Thyroid gland (tissue), 4 donors: ENCODE data around the gene CYP46A1. TPM values are rescaled to one million over a fixed set of nuclear protein-coding genes. Genes with fewer than 3 reads are reported as not detected.
A peak's percentile ranks its signal among the peaks of the same experiment; 100 is the strongest.

Experiments used
- DNase-seq, 2 donors: peaks; one replicate each; pipeline ENCODE4 v3.0.0-alpha.2; 2019
- H3K27ac ChIP-seq, 3 donors: fragments of 200-600 bp; sonication (generic); 1 replicate in 2 of 3; 2 replicates in 1 of 3; pipeline ENCODE4 v1.5.1; 2016 to 2019; ENCODE audit warnings: mild to moderate bottlenecking in 1 of 3, moderate library complexity in 1 of 3
- H3K27me3 ChIP-seq: fragments of 200-600 bp; sonication (generic); one replicate; pipeline ENCODE4 v1.5.1; 2019
- H3K36me3 ChIP-seq, 2 donors: fragments of 200-600 bp; sonication (generic); one replicate each; pipeline ENCODE4 v1.5.1; 2016 to 2019
- H3K4me1 ChIP-seq, 2 donors: fragments of 200-600 bp; sonication (generic); one replicate each; pipeline ENCODE4 v1.5.1; 2017 to 2019
- H3K4me3 ChIP-seq, 3 donors: fragments of 200-600 bp; sonication (generic); replicated peaks in 1 of 3; 1 replicate in 2 of 3; 2 replicates in 1 of 3; pipeline ENCODE4 v1.5.1; 2016; ENCODE audit warnings: mild to moderate bottlenecking in 1 of 3
- H3K9me3 ChIP-seq: fragments of 200-600 bp; sonication (generic); one replicate; pipeline ENCODE4 v1.5.1; 2017
- CTCF ChIP-seq, 6 experiments: fragments of 200-600 bp in 3 of 6; fragments of 450-650 bp in 3 of 6; sonication (generic) in 3 of 6; IDR thresholded peaks; one replicate each; pipeline ENCODE4 v1.5.1; 2016 to 2019; ENCODE audit warnings: antibody characterized with exemption in 6 of 6, mild to moderate bottlenecking in 2 of 6, inconsistent platforms in 1 of 6, moderate library complexity in 1 of 6
- POLR2A ChIP-seq, 2 donors: fragments of 450-650 bp; IDR thresholded peaks; one replicate each; pipeline ENCODE4 v1.6.1; 2017; ENCODE audit warnings: antibody characterized with exemption in 2 of 2, mild to moderate bottlenecking in 2 of 2, moderate library complexity in 1 of 2
- WGBS, 2 donors: methylation state at CpG; one replicate each; pipeline ENCODE4 v1.1.5; 2017; 5-methylcytosine and 5-hydroxymethylcytosine counted together
- intact Hi-C: fragments of 100-400 bp; cut with DNase I; formaldehyde crosslinking; loops from one replicate; pipeline ENCODE4 v1.15.1; 2023
- total RNA-seq, 4 donors: library from RNA; depleted of rRNA; stranded (reverse); fragments of >200 nt; gene quantifications; one replicate each; pipeline ENCODE4 v1.2.3, GENCODE V29; 2016

The CYP46A1 gene
- total RNA-seq, 4 donors from 2014 or later, result 0.54 to 5.2 (median 1.5) TPM

GRCh38 chr14:99749763-99750715 lies 65.9 kb downstream of the CYP46A1 start:
- intact Hi-C loops, result no loop called here
- no peaks in the 10 kb centered on the region for H3K9me3 ChIP-seq
- no peaks in the 10 kb centered on the region for H3K36me3 ChIP-seq
- H3K27me3 ChIP-seq, result no peaks in the 10 kb centered on the region
- H3K4me3 ChIP-seq, result no peak overlapping the region
- TF ChIP-seq CTCF (IDR thresholded peaks at IDR 0.05), result no peak
- no peak for TF ChIP-seq POLR2A (IDR thresholded peaks at IDR 0.05)
- DNase-seq, result no peak
- 43 to 63% methylated on average over 18 to 22 of the region's 23 CpGs for WGBS, 2 donors
- H3K27ac ChIP-seq, result no peak overlapping the region
- H3K4me1 ChIP-seq, result peaks cover 7 to 44% of the 10 kb centered on the region in 2 donors

DNA sequence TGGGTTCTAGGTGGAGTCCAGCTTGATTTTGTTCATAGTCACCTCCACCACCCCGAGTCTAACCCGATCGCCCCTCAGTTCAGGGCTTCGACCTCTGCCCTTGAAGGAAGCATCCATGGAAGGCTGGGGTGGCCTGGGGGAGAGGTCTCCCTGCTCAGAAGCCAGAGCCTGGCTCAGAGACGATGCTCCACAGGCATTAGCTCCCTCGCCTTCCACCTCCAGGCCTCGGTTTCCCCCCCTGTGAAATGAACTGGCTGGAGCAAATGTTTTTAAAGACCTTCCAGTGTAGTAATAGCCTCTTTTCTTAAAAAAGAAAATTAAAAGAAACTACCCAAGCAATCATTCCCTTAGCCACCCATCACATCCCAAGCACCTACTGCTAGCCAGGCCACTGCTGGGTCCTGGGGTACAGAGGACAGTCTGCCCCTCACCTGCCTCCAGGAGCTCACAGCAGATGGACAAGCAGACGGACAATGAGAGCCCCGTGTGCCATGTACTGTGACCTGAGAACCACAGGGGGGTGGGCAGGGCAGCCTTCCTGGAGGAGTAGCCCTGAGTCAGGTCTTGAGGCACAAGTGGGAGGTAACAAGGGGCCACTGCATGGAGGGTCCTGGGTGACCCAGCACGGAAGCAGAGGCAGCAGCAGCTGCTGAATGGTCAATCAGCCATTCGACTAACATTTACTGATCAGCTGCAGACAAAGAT lies 66.8 kb downstream of the CYP46A1 start:
- 91 to 99% methylated on average over 11 of the region's 11 CpGs for WGBS, 2 donors
- Histone ChIP-seq H3K4me3 (no peak overlapping the region), H3K36me3 (no peaks in the 10 kb centered on the region), H3K9me3 (no peaks in the 10 kb centered on the region), H3K27ac (no peak overlapping the region), H3K27me3 (no peaks in the 10 kb centered on the region), H3K4me1 (peaks cover 7 to 43% of the 10 kb centered on the region in 2 donors)
- intact Hi-C loops, result no loop called here
- TF ChIP-seq CTCF (IDR thresholded peaks at IDR 0.05), result no peak
- TF ChIP-seq POLR2A (IDR thresholded peaks at IDR 0.05), result no peak
- no peak for DNase-seq

DNA sequence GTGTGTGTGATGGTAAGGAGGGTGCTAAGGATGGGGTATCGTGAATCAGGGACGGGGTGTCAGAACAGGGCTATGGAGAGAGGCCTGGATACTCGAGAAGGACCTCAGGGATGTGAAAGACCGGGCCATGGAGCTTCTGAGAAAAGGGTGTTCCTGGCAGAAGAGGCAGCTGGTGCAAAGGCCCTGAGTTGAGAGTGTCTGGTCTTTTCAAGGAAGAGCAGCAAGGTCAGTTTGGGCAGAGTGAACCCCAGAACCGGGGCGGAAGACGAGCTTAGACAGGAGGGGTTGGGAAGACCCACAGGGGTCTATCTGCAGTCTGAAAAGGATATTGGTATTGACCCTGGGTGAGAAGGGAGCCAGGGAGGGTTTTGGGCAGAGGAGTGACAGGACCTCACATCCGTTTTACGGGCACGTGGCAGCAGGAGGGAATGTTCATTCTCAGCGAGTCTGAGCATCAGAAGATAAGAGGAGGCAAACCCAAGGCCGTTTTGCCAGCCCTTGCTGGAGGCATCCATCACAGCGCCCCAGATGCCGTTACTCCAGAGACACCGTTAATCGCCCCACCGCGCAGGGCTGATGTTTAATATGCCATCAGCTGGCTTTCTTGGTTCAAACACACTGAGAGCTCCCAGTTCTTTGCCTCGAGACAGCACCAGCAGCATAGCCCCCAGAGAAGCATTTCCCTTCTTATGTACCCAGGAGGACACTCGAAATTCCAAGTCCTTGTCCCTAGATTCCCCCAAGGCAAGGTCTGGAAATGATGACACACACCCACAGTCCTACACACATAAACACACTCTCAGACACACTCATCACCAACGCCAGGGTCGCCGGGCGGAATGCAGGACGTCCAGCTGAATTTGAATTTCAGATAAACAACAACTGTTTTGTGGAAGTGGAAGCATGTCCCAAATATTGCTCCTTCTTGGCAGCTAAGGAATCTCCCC lies 67.7 kb downstream of the CYP46A1 start:
- no peak for DNase-seq
- 60 to 66% methylated on average over 25 of the region's 25 CpGs for WGBS, 2 donors
- Histone ChIP-seq H3K9me3 (no peaks in the 10 kb centered on the region), H3K36me3 (no peaks in the 10 kb centered on the region), H3K4me1 (peaks cover under 1 to 43% of the 10 kb centered on the region in 2 donors), H3K27ac (peak overlapping the region in 1 of 3 donors; percentile 61), H3K4me3 (no peak overlapping the region), H3K27me3 (no peaks in the 10 kb centered on the region)
- TF ChIP-seq POLR2A (IDR thresholded peaks at IDR 0.05) (no peak), CTCF (IDR thresholded peaks at IDR 0.05) (no peak)
- intact Hi-C loops, result no loop called here

- no peak for TF ChIP-seq CTCF (IDR thresholded peaks at IDR 0.05)
- no peak for TF ChIP-seq POLR2A (IDR thresholded peaks at IDR 0.05)
- peak overlapping the region in 1 of 3 donors; percentile 61 for H3K27ac ChIP-seq
Observed at GRCh38 chr14:99752486-99753121, 68.5 kb downstream of the CYP46A1 start.

More at GRCh38 chr14:99752486-99753121, 68.5 kb downstream of the CYP46A1 start:
- H3K36me3 ChIP-seq, result no peaks in the 10 kb centered on the region
- 47 to 59% methylated on average over 7 to 9 of the region's 9 CpGs for whole genome bisulfite sequencing, 2 donors
- no peak overlapping the region for H3K4me3 ChIP-seq
- intact Hi-C loops, result no loop called here
- H3K9me3 ChIP-seq, result no peaks in the 10 kb centered on the region
- H3K4me1 ChIP-seq, result peaks cover 0 to 40% of the 10 kb centered on the region in 2 donors
- H3K27me3 ChIP-seq, result no peaks in the 10 kb centered on the region
- no peak for DNase-seq
